ENCODE results near the gene TRIO. TPM values are rescaled to one million over a fixed set of nuclear protein-coding genes. Genes with fewer than 3 reads are reported as not detected.

The TRIO gene
- total and polyA plus RNA-seq, 4 donors, result 22.0 to 374 (median 191) TPM

DNA sequence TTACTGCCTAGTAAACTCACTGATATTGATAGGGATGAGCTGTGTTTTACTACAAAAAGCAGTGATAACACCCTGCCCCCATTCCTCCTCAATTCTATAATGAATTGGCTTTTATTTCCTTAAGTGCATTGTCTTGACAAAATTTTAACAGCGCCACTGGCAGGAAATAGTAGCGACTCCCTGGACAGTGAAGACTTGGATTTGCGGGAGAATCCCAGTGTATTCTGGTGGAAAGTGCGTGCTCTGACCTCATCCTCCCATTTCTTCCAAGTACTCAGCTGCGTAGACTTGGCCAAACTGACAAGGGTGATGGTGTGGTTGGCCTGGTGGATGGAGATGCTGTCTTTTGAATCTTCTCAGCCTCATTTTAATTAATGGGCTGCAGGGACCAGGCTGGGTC is 5.3 kb downstream of the TRIO start:
- no peak overlapping the region for H3K27ac ChIP-seq (ENCODE audit: low read depth in 1 of 2, low read length in 2 of 2)
- intact Hi-C loops (cut with DNase I), result no loop called here
- peaks cover 0 to 12% of the 10 kb centered on the region in 2 donors for H3K4me1 ChIP-seq (ENCODE audit: control insufficient read depth in 1 of 2, insufficient read depth in 2 of 2, low read length in 2 of 2)

DNA sequence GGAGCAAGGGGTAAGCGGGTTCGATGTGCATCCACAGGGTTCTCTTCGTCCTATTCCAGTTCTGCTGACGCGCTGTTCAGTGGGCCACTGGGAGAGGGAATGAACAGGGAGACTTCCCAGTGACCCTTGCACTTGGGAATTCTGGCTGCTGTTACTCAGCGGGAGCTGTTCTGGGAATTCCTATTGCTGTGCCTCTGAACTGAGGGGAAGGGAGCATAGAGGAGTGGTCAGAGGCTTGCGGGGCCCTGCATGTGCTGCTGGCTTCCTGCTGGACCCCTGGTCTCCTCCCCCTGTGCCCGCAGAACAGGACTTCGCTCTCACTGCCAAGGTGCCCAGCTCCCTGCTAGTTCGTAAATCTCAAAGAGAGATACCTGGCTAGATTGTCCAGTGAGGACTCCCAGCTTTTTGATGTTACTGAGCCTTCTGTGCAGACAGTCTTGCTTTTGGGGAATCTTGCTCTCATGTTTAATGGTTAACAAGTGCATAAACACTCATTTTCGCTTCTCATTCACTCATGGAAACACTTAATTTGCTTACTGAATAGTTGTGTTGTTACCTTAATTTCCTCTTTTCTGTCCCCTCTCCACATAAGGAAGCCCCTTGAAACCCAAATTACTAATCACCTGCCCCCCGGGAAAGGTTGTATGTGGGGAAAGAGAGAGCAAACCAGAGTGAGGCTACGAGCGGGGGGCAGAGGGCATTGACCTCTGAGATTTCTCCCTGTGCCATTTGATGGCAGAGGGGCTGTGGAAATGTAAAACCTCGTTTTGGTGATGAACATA is 5.9 kb downstream of the TRIO start:
- Histone ChIP-seq H3K27ac (ENCODE audit: low read depth in 1 of 2, low read length in 2 of 2) (no peak overlapping the region), H3K36me3 (ENCODE audit: control insufficient read depth in 1 of 2, insufficient read depth in 2 of 2, low read length in 1 of 2) (no peaks in the 10 kb centered on the region), H3K4me3 (ENCODE audit: low read length in 2 of 2) (no peak overlapping the region), H3K9me3 (ENCODE audit: control insufficient read depth, low read length) (no peaks in the 10 kb centered on the region), H3K4me1 (ENCODE audit: control insufficient read depth in 1 of 2, insufficient read depth in 2 of 2, low read length in 2 of 2) (peaks cover 0 to 12% of the 10 kb centered on the region in 2 donors), H3K27me3 (ENCODE audit: control insufficient read depth in 1 of 2, insufficient read depth in 2 of 2, low read length in 1 of 2) (no peaks in the 10 kb centered on the region)
- intact Hi-C loops (cut with DNase I), result no loop called here
- no peak for DNase-seq
- no peak for ATAC-seq (ENCODE audit: low FRiP score)
- 91% methylated on average over 14 to 15 of the region's 15 CpGs for WGBS, 2 donors

More for the DNA sequence above, 5.3 kb downstream of the TRIO start:
- no peaks in the 10 kb centered on the region for H3K9me3 ChIP-seq (ENCODE audit: control insufficient read depth, low read length)
- ATAC-seq (ENCODE audit: low FRiP score), result no peak
- DNase-seq, result no peak
- 94 to 96% methylated on average over 5 of the region's 5 CpGs for WGBS, 2 donors
- H3K27me3 ChIP-seq (ENCODE audit: control insufficient read depth in 1 of 2, insufficient read depth in 2 of 2, low read length in 1 of 2), result no peaks in the 10 kb centered on the region
- no peaks in the 10 kb centered on the region for H3K36me3 ChIP-seq (ENCODE audit: control insufficient read depth in 1 of 2, insufficient read depth in 2 of 2, low read length in 1 of 2)
- no peak overlapping the region for H3K4me3 ChIP-seq (ENCODE audit: low read length in 2 of 2)

GRCh38 chr5:14149672-14150274 is 6.6 kb downstream of the TRIO start:
- DNase-seq (no peak), ATAC-seq (ENCODE audit: low FRiP score) (no peak)
- intact Hi-C loops (cut with DNase I), result no loop called here
- 77 to 79% methylated on average over 3 of the region's 3 CpGs for WGBS, 2 donors
- Histone ChIP-seq H3K4me3 (ENCODE audit: low read length in 2 of 2) (no peak overlapping the region), H3K4me1 (ENCODE audit: control insufficient read depth in 1 of 2, insufficient read depth in 2 of 2, low read length in 2 of 2) (peaks cover 0 to 12% of the 10 kb centered on the region in 2 donors), H3K9me3 (ENCODE audit: control insufficient read depth, low read length) (no peaks in the 10 kb centered on the region), H3K36me3 (ENCODE audit: control insufficient read depth in 1 of 2, insufficient read depth in 2 of 2, low read length in 1 of 2) (no peaks in the 10 kb centered on the region), H3K27ac (ENCODE audit: low read depth in 1 of 2, low read length in 2 of 2) (no peak overlapping the region), H3K27me3 (ENCODE audit: control insufficient read depth in 1 of 2, insufficient read depth in 2 of 2, low read length in 1 of 2) (no peaks in the 10 kb centered on the region)

GRCh38 chr5:14151416-14151815 is 8.3 kb downstream of the TRIO start:
- intact Hi-C loops (cut with DNase I), result no loop called here
- ATAC-seq (ENCODE audit: low FRiP score) (no peak), DNase-seq (no peak)
- H3K36me3 ChIP-seq (ENCODE audit: control insufficient read depth in 1 of 2, insufficient read depth in 2 of 2, low read length in 1 of 2), result no peaks in the 10 kb centered on the region
- H3K27ac ChIP-seq (ENCODE audit: low read depth in 1 of 2, low read length in 2 of 2), result no peak overlapping the region
- peaks cover 1 to 12% of the 10 kb centered on the region in 2 donors for H3K4me1 ChIP-seq (ENCODE audit: control insufficient read depth in 1 of 2, insufficient read depth in 2 of 2, low read length in 2 of 2)
- no peaks in the 10 kb centered on the region for H3K27me3 ChIP-seq (ENCODE audit: control insufficient read depth in 1 of 2, insufficient read depth in 2 of 2, low read length in 1 of 2)
- WGBS, 2 donors, result 96% methylated on average over 3 of the region's 3 CpGs
- no peak overlapping the region for H3K4me3 ChIP-seq (ENCODE audit: low read length in 2 of 2)
- H3K9me3 ChIP-seq (ENCODE audit: control insufficient read depth, low read length), result no peaks in the 10 kb centered on the region

GRCh38 chr5:14153071-14153864 is 10.1 kb downstream of the TRIO start:
- ATAC-seq (ENCODE audit: low FRiP score) (no peak), DNase-seq (no peak)
- H3K4me3 ChIP-seq (ENCODE audit: low read length in 2 of 2), result no peak overlapping the region
- H3K27ac ChIP-seq (ENCODE audit: low read depth in 1 of 2, low read length in 2 of 2), result no peak overlapping the region
- intact Hi-C loops (cut with DNase I), result no loop called here
- no peaks in the 10 kb centered on the region for H3K36me3 ChIP-seq (ENCODE audit: control insufficient read depth in 1 of 2, insufficient read depth in 2 of 2, low read length in 1 of 2)
- no peaks in the 10 kb centered on the region for H3K9me3 ChIP-seq (ENCODE audit: control insufficient read depth, low read length)
- WGBS, 2 donors, result 86 to 87% methylated on average over 6 of the region's 6 CpGs
- H3K27me3 ChIP-seq (ENCODE audit: control insufficient read depth in 1 of 2, insufficient read depth in 2 of 2, low read length in 1 of 2), result no peaks in the 10 kb centered on the region
- peaks cover 3 to 7% of the 10 kb centered on the region in 2 donors for H3K4me1 ChIP-seq (ENCODE audit: control insufficient read depth in 1 of 2, insufficient read depth in 2 of 2, low read length in 2 of 2)

DNA sequence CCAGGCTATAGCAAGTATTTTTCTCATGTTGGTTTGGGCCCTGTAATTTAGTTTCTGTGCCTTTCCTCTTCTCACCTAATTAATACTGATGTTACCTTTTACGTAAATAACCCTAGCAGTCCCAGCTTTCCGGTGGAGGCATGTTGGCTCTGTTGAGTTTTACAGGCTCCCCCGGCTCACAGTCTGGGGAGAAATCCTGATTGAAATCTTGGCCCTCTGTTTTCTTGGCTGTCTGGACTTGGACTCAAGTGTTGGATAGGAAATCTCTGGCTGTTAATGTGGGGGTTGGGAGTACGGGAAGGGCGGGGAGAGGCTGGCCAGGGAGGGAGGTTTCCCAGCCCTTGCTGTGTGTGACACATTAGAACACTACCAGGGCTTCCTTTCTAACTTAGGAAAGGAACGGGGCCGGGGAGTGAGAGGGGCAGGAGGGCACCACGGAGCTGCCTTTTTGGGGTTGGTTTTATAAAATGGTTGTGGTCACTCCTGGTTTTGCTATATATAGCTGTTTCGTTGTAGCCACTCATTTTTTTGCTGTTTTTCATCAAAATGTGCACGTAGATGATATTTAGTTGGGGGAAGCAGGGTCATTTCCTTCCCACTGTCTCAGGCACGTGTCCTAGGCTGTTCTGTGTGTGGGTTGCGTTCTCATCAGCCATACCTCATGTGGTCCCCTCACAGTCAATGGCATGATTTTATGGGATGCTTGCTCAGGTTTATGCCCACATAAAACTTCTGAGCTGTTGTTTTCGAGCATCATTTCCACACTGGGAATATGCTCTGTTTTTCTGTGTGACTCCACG is 11.0 kb downstream of the TRIO start:
- DNase-seq, result peak; percentile 85 to 89
- Histone ChIP-seq H3K27me3 (ENCODE audit: control insufficient read depth in 1 of 2, insufficient read depth in 2 of 2, low read length in 1 of 2) (no peaks in the 10 kb centered on the region), H3K36me3 (ENCODE audit: control insufficient read depth in 1 of 2, insufficient read depth in 2 of 2, low read length in 1 of 2) (no peaks in the 10 kb centered on the region), H3K4me3 (ENCODE audit: low read length in 2 of 2) (no peak overlapping the region), H3K27ac (ENCODE audit: low read depth in 1 of 2, low read length in 2 of 2) (peak overlapping the region in 1 of 2 donors; percentile 52), H3K9me3 (ENCODE audit: control insufficient read depth, low read length) (no peaks in the 10 kb centered on the region), H3K4me1 (ENCODE audit: control insufficient read depth in 1 of 2, insufficient read depth in 2 of 2, low read length in 2 of 2) (peaks cover 3 to 7% of the 10 kb centered on the region in 2 donors)
- WGBS, 2 donors, result 3 to 5% methylated on average over 14 of the region's 14 CpGs
- ATAC-seq (ENCODE audit: low FRiP score), result peak; percentile 93
- intact Hi-C loops (cut with DNase I), result no loop called here

DNA sequence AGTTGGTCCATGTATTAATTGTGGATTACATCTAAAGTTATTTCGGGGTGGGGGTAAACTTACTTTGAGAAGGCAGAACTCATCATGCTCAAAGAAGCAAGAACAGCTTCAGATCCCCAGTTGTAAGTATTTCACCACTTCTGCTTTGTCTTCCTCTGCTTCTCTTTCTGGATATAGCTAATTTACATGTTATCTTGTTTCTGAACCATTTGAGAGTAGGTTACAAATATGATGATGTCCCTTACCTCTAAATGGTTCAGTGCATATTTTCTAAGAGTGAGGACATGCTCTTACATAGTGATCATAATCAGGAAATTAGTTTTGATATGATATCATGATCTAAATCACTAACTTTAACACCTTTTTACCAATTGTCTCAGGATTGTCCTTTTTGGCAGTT is 11.9 kb downstream of the TRIO start:
- Histone ChIP-seq H3K4me1 (ENCODE audit: control insufficient read depth in 1 of 2, insufficient read depth in 2 of 2, low read length in 2 of 2) (peaks cover 0 to 3% of the 10 kb centered on the region in 2 donors), H3K9me3 (ENCODE audit: control insufficient read depth, low read length) (no peaks in the 10 kb centered on the region), H3K27me3 (ENCODE audit: control insufficient read depth in 1 of 2, insufficient read depth in 2 of 2, low read length in 1 of 2) (no peaks in the 10 kb centered on the region), H3K4me3 (ENCODE audit: low read length in 2 of 2) (no peak overlapping the region), H3K36me3 (ENCODE audit: control insufficient read depth in 1 of 2, insufficient read depth in 2 of 2, low read length in 1 of 2) (no peaks in the 10 kb centered on the region), H3K27ac (ENCODE audit: low read depth in 1 of 2, low read length in 2 of 2) (no peak overlapping the region)
- intact Hi-C loops (cut with DNase I), result no loop called here
- DNase-seq (no peak), ATAC-seq (ENCODE audit: low FRiP score) (no peak)
- 90 to 97% methylated on average over 1 of the region's 1 CpG for WGBS, 2 donors

DNA sequence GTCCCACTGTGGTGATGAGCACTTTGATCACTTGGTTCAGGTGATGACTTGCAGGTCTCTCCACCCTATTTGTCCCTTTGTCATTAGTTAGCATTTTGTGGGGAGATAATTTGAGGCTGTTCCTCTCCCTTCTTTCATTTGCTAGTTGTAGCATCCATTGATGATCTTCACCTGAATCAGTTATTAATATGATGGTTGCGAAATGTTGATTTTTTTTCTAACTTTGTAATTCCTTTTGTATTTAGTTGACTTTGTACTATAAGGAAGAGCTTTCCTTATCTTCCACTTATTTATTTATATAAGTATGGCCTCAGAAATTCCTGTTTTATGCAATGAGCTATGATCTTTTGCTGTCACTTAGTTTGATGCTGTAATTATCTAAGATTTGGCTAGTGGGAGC is 12.6 kb downstream of the TRIO start:
- no peaks in the 10 kb centered on the region for H3K9me3 ChIP-seq (ENCODE audit: control insufficient read depth, low read length)
- no peak for DNase-seq
- WGBS, 2 donors, result 100% methylated on average over 1 of the region's 1 CpG
- H3K27me3 ChIP-seq (ENCODE audit: control insufficient read depth in 1 of 2, insufficient read depth in 2 of 2, low read length in 1 of 2), result no peaks in the 10 kb centered on the region
- no peak for ATAC-seq (ENCODE audit: low FRiP score)
- H3K36me3 ChIP-seq (ENCODE audit: control insufficient read depth in 1 of 2, insufficient read depth in 2 of 2, low read length in 1 of 2), result no peaks in the 10 kb centered on the region
- no peak overlapping the region for H3K27ac ChIP-seq (ENCODE audit: low read depth in 1 of 2, low read length in 2 of 2)
- intact Hi-C loops (cut with DNase I), result no loop called here
- no peak overlapping the region for H3K4me3 ChIP-seq (ENCODE audit: low read length in 2 of 2)
- H3K4me1 ChIP-seq (ENCODE audit: control insufficient read depth in 1 of 2, insufficient read depth in 2 of 2, low read length in 2 of 2), result peaks cover 0 to 3% of the 10 kb centered on the region in 2 donors

All from aorta (tissue), 5 donors.